Measurements from ENCODE around the gene TNP2.

GRCh38 chr16:11262915-11263314 lies 6.2 kb downstream of the TNP2 start:
- TF ChIP-seq CTCF (IDR thresholded peaks at IDR 0.05) (no peak), SIN3A (IDR thresholded peaks at IDR 0.05; ENCODE audit: borderline replicate concordance, insufficient read depth, low read depth, low read length) (no peak), REST (IDR thresholded peaks at IDR 0.05; ENCODE audit: insufficient read depth in 1 of 2, low read depth in 2 of 2, low read length in 1 of 2) (no peak)

Measured in Panc1 (cell line).